C4-2B (cell line): ENCODE measurements around the gene RHBDD3.

Experiments used
- H3K27ac ChIP-seq: fragments of 450-650 bp; 2 replicates; pipeline ENCODE4 v1.5.1; 2017
- ZFX ChIP-seq: fragments of 450-650 bp; IDR thresholded peaks from 2 replicates; pipeline ENCODE4 v1.6.1; 2017
- TF ChIP-seq, protein P1 (sequence below): fragments of 450-650 bp; conservative IDR thresholded peaks from 2 replicates; pipeline ENCODE4 v1.5.1; 2017; ENCODE audit warnings: mild to moderate bottlenecking

RHBDD3 gene

DNA sequence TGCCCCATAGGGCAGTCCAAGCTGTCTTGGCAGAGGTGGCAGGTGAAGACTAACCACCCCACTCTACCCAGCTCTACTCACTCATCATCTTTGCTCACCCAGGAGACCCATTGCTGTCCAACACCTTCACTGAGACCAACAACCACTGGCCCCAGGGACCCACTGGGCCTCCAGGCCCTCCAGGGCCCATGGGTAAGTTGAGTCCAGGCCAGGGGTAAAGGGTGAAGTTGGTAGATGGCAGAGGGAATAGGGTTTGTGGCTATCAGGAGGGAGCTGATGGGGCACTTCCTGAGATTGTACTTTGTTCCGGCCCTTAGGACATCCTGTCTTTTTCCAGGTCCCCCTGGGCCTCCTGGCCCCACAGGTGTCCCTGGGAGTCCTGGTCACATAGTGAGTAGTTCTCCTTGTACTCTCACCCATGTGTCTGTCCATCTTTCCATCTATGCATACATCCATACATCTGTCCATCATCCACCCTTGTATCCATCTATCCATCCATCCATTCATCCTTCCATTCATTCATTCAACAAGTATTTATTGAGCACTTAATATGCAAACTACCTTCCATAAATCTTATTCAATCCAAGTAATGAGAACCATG is 34.4 kb downstream of the RHBDD3 start:
- TF ChIP-seq, protein P1, sequence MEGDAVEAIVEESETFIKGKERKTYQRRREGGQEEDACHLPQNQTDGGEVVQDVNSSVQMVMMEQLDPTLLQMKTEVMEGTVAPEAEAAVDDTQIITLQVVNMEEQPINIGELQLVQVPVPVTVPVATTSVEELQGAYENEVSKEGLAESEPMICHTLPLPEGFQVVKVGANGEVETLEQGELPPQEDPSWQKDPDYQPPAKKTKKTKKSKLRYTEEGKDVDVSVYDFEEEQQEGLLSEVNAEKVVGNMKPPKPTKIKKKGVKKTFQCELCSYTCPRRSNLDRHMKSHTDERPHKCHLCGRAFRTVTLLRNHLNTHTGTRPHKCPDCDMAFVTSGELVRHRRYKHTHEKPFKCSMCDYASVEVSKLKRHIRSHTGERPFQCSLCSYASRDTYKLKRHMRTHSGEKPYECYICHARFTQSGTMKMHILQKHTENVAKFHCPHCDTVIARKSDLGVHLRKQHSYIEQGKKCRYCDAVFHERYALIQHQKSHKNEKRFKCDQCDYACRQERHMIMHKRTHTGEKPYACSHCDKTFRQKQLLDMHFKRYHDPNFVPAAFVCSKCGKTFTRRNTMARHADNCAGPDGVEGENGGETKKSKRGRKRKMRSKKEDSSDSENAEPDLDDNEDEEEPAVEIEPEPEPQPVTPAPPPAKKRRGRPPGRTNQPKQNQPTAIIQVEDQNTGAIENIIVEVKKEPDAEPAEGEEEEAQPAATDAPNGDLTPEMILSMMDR, result no peak
- TF ChIP-seq ZFX, result no peak
- H3K27ac ChIP-seq, result no peak overlapping the region

DNA sequence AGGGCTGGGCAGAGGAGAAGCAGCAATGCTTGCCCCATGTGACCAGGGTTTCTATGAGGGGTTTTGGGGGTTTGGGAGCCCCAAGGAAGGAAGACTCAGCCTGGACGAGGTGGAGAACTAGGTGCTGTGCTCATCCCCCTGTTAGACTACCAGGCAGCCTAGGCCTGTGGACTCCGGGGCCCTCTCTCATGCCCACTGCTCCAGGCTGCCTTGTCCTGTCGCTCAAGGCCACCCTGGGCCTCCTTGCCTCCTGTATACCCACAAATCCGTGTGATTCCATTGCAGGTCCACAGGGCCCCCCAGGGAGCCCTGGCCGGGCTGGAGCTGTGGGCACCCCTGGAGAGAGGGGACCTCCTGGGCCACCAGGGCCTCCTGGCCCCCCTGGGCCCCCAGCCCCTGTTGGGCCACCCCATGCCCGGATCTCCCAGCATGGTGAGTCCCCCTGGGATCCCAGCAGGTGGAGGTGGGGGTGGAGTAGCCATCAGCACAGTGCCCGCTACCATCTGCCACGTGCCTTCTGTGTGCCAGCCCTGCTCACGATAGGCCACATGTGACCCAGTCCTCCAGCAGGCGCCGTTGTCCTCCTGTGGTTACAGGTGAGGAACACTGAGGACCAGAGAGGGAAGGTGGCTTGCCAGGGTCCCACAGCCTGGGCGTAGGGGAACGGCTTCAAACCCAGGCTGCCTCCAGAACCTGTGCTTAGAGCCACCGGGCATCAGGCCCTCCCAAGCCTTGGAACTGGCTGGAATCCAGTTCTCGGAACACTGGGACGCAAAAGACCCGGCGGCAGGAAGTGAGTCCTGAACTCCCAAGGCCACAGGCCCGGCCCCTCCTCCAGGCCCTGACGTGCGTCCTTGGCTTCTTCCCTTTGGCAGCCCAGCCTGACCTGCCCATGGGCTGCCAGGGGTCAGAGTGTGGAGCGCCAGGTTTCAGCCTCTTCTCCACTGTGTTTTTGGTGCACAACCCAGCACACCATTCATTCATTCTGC is 35.5 kb downstream of the RHBDD3 start:
- TF ChIP-seq, protein P1, result no peak
- TF ChIP-seq ZFX, result no peak
- no peak overlapping the region for H3K27ac ChIP-seq

DNA sequence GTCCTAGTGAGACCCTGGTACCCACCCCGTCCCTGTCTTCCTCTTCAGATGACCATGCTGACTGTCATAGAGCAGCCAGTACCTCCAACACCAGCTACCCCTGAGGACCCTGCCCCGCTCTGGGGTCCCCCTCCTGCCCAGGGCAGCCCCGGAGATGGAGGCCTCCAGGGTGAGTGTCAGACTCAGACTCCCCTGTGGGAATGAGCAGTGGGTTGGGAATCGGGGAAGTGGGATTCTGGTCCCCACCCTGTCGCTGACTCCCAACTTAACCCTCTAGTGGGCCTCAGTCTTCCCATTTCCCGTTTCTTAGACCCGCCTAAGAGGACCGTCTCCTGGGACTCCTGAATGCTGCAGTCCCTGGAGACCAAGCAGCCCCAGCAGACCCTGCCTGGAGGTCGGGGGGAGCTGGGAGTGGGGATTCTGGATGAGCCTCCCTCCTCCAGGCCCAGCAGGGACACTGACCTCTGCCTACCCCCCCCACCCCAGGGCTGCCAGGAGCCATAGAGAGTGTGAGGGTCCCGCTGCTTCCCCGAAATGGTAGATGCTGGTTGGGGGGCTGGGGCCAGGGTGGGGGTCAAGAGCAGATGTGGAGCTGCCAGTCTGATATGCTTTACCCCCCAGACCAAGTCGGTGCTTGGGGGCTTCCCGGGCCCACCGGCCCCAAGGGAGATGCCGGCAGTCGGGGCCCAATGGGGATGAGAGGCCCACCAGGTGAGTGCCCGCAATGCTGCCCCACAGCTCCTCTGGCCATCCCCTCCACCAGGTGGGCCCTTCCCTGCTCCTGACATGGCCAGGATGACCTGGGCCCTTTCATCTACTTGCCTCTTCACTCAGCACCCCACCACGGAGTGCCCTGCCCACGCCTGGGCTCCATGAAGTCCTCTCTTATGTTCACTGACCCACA is 36.6 kb downstream of the RHBDD3 start:
- H3K27ac ChIP-seq, result no peak overlapping the region
- TF ChIP-seq, protein P1, result no peak

DNA sequence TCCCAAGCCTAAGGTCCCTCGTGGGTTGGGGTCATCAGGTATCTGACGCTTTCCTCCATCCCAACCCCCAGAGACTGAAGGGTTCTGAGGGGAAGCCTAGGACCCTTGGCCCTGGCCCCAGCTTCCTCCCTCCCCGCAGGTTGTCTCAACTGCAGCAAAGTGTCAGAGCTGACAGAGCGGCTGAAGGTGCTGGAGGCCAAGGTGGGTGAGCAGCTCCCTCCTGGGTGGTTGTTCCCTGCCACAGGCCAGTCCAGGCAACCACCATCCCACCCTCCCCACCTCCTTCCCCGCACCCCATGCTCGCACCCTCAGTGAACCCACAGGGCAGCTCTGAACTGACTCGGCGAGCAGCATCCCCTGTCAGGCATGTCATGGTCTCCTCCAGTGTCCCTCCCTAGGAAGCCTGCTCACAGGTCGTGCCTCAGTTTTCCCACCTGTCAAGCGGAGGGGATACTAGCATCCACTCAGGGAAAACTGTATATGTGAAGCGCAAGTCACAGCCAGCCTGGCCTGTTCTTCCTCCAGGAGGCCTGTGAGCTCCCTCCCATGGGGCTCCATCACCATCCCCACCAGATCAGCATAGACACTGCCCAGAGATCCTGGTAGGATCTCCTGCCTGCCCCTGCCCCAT is 41.3 kb downstream of the RHBDD3 start:
- no peak overlapping the region for H3K27ac ChIP-seq
- TF ChIP-seq ZFX, result no peak
- TF ChIP-seq, protein P1, result no peak

DNA sequence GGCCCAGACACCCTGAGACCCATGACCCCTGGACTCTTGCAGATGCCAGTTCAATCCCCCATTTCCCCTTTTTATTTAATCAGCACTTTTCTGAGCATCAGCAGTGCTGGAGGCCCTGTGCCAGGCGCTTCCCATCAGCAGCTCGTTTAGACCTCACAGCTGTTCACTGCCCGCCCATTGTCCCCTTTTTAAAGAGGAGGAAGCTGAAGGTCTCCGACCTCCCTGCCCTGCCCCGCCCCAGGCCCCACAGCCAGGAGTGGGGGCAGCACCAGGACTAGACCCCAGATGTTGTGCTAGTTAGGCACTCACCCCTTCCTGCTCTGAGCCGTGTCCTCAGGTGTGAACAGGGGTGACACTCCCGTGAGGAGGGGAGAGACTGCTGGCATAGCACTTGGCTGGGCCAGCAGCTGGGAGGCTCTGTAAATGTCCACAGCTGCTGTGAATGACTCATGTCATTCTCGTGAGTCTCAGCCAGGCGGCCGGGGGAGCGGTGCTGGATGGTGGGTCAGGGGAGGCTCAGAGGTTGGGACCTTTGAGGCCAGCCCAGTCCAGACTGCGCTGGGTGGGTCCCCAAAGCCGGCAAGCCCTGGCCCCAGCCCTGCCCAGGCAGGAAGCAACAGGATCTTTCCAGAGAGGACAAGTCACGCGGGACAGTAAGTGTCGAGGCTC is 42.2 kb downstream of the RHBDD3 start:
- no peak for TF ChIP-seq ZFX
- TF ChIP-seq, protein P1, result no peak
- H3K27ac ChIP-seq, result no peak overlapping the region

DNA sequence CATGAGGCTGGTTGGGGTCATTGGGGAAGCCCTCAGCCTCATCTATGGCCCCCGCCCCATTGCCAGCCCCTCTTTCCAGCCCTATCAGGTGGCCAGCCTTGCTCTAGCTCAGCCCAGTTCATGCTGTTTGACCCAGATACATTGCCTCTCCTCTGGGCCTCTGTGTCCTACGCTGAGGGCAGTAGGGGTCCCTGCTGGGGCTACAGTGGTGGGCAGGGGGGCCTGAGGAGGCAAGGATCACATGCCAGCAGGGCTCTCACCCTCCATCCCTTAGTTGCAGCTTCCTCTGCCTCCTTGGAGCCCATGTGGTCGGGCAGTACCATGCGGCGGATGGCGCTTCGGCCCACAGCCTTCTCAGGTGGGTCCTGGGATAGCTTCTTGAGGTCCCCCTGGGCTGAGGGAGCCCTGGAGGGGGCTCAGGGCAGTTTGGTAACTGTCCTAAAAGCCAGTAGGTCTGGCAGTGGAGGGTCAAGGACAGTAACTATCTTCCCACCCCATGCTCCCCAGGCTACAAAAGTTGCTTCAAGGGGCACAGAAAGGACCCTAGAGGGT is 42.8 kb downstream of the RHBDD3 start:
- no peak overlapping the region for H3K27ac ChIP-seq
- TF ChIP-seq, protein P1, result no peak
- TF ChIP-seq ZFX, result no peak
